Trophoblast cell (in vitro differentiated cells and primary cell): ENCODE data around the gene PDCD2L.

Source experiments
- DNase-seq, 2 donors: peaks; one replicate each; pipeline ENCODE4 v3.0.0-alpha.2; 2016
- H2AFZ ChIP-seq: 2 replicates; pipeline ENCODE4 v1.6.1; 2013; ENCODE audit warnings: low read length, moderate library complexity, mild to moderate bottlenecking; ENCODE audit not compliant: insufficient read depth, poor library complexity
- H2AK5ac ChIP-seq: 2 replicates; pipeline ENCODE4 v1.6.1; 2013; ENCODE audit warnings: mild to moderate bottlenecking, low read length
- H2BK120ac ChIP-seq: 2 replicates; pipeline ENCODE4 v1.6.1; 2013; ENCODE audit warnings: low read length, mild to moderate bottlenecking, moderate library complexity; ENCODE audit not compliant: insufficient read depth, poor library complexity
- H2BK12ac ChIP-seq: 2 replicates; pipeline ENCODE4 v1.6.1; 2013; ENCODE audit warnings: mild to moderate bottlenecking, low read length, moderate library complexity
- H2BK5ac ChIP-seq: 2 replicates; pipeline ENCODE4 v1.6.1; 2013; ENCODE audit warnings: low read length, low read depth, moderate library complexity, mild to moderate bottlenecking; ENCODE audit not compliant: poor library complexity
- H3K14ac ChIP-seq: 2 replicates; pipeline ENCODE4 v1.6.1; 2013; ENCODE audit warnings: mild to moderate bottlenecking, low read length
- H3K18ac ChIP-seq: 2 replicates; pipeline ENCODE4 v1.6.1; 2013; ENCODE audit warnings: mild to moderate bottlenecking, low read length
- H3K23ac ChIP-seq: 2 replicates; pipeline ENCODE4 v1.6.1; 2013; ENCODE audit warnings: low read length
- H3K27ac ChIP-seq: 2 replicates; pipeline ENCODE4 v1.5.1; 2013; ENCODE audit warnings: low read depth, mild to moderate bottlenecking, inconsistent platforms, low read length, moderate library complexity
- H3K27me3 ChIP-seq: 2 replicates; pipeline ENCODE4 v1.6.1; 2013; ENCODE audit warnings: inconsistent platforms, mild to moderate bottlenecking, low read length, moderate library complexity; ENCODE audit not compliant: insufficient read depth
- H3K36me3 ChIP-seq, 2 experiments: 1 replicate in 1 of 2; 2 replicates in 1 of 2; pipeline ENCODE4 v1.6.1; 2013; ENCODE audit warnings: low read length in 2 of 2, mild to moderate bottlenecking in 2 of 2, moderate library complexity in 1 of 2; ENCODE audit not compliant: insufficient read depth in 2 of 2, control insufficient read depth in 1 of 2
- H3K4ac ChIP-seq: 2 replicates; pipeline ENCODE4 v1.6.1; 2013; ENCODE audit warnings: low read depth, mild to moderate bottlenecking, low read length, moderate library complexity
- H3K4me1 ChIP-seq, 2 experiments: 1 replicate in 1 of 2; 2 replicates in 1 of 2; pipeline ENCODE4 v1.6.1; 2013; ENCODE audit warnings: low read length in 2 of 2, mild to moderate bottlenecking in 2 of 2, moderate library complexity in 1 of 2; ENCODE audit not compliant: insufficient read depth in 2 of 2, control insufficient read depth in 1 of 2
- H3K4me2 ChIP-seq: 2 replicates; pipeline ENCODE4 v1.6.1; 2013; ENCODE audit warnings: inconsistent platforms, mild to moderate bottlenecking, low read length, moderate library complexity
- H3K4me3 ChIP-seq: 2 replicates; pipeline ENCODE4 v1.5.1; 2013; ENCODE audit warnings: mild to moderate bottlenecking, low read depth, low read length, inconsistent platforms
- H3K79me1 ChIP-seq: one replicate; pipeline ENCODE4 v1.6.1; 2013; ENCODE audit warnings: low read length
- H3K79me2 ChIP-seq: 2 replicates; pipeline ENCODE4 v1.6.1; 2013; ENCODE audit warnings: low read length, mild to moderate bottlenecking; ENCODE audit not compliant: control insufficient read depth, insufficient read depth, poor library complexity
- H3K9ac ChIP-seq: 2 replicates; pipeline ENCODE4 v1.6.1; 2013; ENCODE audit warnings: mild to moderate bottlenecking, low read length
- H3K9me3 ChIP-seq: 2 replicates; pipeline ENCODE4 v1.6.1; 2013; ENCODE audit warnings: low read depth, mild to moderate bottlenecking, control low read depth, inconsistent platforms, low read length; ENCODE audit not compliant: insufficient read depth
- H4K12ac ChIP-seq: 2 replicates; pipeline ENCODE4 v1.6.1; 2013; ENCODE audit warnings: low read depth, mild to moderate bottlenecking, low read length, moderate library complexity
- H4K8ac ChIP-seq: 2 replicates; pipeline ENCODE4 v1.6.1; 2013; ENCODE audit warnings: low read depth, mild to moderate bottlenecking, low read length, moderate library complexity
- H4K91ac ChIP-seq: one replicate; pipeline ENCODE4 v1.6.1; 2013; ENCODE audit warnings: low read depth, mild to moderate bottlenecking, low read length, moderate library complexity
- WGBS: extraction: QIAGEN DNeasy Blood & Tissue Kit; methylation state at CpG from one replicate; pipeline ENCODE4 v1.1.7; 2013; ENCODE audit warnings: missing lambda C conversion rate; ENCODE audit not compliant: insufficient read length, insufficient coverage; ENCODE audit errors: extremely low coverage; 5-methylcytosine and 5-hydroxymethylcytosine counted together

PDCD2L gene

DNA sequence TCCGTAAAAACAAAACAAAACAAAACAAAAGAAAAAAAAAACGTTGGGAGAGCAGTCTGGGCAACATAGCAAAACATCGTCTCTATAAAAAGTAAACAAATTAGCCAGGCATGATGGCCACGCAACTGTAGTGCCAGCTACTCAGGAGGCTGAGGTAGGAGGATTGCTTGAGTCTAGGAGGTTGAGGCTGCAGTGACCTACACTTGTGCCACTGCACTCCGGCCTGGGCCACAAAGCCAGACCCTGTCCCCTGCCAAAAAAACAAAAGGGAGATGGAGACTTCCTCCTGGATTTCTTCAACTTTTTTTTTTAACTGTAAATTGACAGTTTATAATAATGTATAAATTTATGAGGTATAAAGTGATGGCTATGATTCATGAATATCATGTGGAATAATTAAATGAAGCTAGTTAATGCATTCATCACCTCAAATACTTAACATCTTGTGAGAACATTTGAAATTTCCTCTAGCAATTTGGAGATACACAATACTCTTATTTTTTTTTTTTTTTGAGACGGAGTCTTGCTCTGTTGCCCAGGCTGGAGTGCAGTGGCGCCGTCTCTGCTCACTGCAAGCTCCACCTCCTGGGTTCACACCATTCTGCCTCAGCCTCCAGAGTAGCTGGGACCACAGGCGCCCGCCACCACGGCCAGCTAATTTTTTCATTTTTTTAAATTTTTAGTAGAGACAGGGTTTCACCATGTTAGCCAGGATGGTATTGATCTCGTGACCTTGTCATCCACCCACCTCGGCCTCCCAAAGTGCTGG is 1.9 kb downstream of the PDCD2L start:
- H3K18ac ChIP-seq: no peak overlapping the region
- no peak overlapping the region for H2AK5ac ChIP-seq
- DNase-seq: no peak
- no peak overlapping the region for H3K4me3 ChIP-seq
- no peak overlapping the region for H3K14ac ChIP-seq
- no peak overlapping the region for H4K8ac ChIP-seq
- no peak overlapping the region for H3K4ac ChIP-seq
- H3K9me3 ChIP-seq: no peaks in the 10 kb centered on the region
- H4K91ac ChIP-seq: no peak overlapping the region
- H2AFZ ChIP-seq: no peak overlapping the region
- H3K4me2 ChIP-seq: no peak overlapping the region
- no peak overlapping the region for H3K27ac ChIP-seq
- no CpG with 5 or more reads among the region's 13 CpGs for WGBS
- no peaks in the 10 kb centered on the region for H3K4me1 ChIP-seq
- no peaks in the 10 kb centered on the region for H3K27me3 ChIP-seq
- H3K36me3 ChIP-seq: peaks cover 5 to 7% of the 10 kb centered on the region in 2 experiments
- H3K23ac ChIP-seq: no peak overlapping the region
- H2BK12ac ChIP-seq: no peak overlapping the region
- no peak overlapping the region for H2BK5ac ChIP-seq
- peaks cover 6% of the 10 kb centered on the region for H3K79me1 ChIP-seq
- peaks cover 3% of the 10 kb centered on the region for H3K79me2 ChIP-seq
- no peak overlapping the region for H4K12ac ChIP-seq
- no peak overlapping the region for H2BK120ac ChIP-seq
- H3K9ac ChIP-seq: no peak overlapping the region

- Histone ChIP-seq H2BK12ac (no peak overlapping the region), H3K4me3 (no peak overlapping the region), H3K79me1 (peaks cover 6% of the 10 kb centered on the region), H4K91ac (no peak overlapping the region), H3K27me3 (no peaks in the 10 kb centered on the region), H3K4me1 (no peaks in the 10 kb centered on the region), H4K12ac (no peak overlapping the region), H3K4ac (no peak overlapping the region), H2AK5ac (no peak overlapping the region), H3K79me2 (peaks cover 3% of the 10 kb centered on the region), H3K23ac (no peak overlapping the region), H3K9me3 (no peaks in the 10 kb centered on the region), H3K18ac (no peak overlapping the region), H2AFZ (no peak overlapping the region), H3K27ac (no peak overlapping the region), H2BK5ac (no peak overlapping the region), H2BK120ac (no peak overlapping the region), H3K36me3 (peaks cover 8 to 14% of the 10 kb centered on the region in 2 experiments), H3K14ac (no peak overlapping the region), H3K4me2 (no peak overlapping the region), H3K9ac (no peak overlapping the region), H4K8ac (no peak overlapping the region)
- DNase-seq: no peak
- WGBS: no CpG with 5 or more reads among the region's 8 CpGs
Measured at GRCh38 chr19:34408411-34408810, 4.2 kb downstream of the PDCD2L start.

- H3K27ac ChIP-seq: no peak overlapping the region
- WGBS: no CpG with 5 or more reads among the region's 10 CpGs
- H4K8ac ChIP-seq: no peak overlapping the region
Measured at GRCh38 chr19:34409189-34410164, 5.3 kb downstream of the PDCD2L start.

DNA sequence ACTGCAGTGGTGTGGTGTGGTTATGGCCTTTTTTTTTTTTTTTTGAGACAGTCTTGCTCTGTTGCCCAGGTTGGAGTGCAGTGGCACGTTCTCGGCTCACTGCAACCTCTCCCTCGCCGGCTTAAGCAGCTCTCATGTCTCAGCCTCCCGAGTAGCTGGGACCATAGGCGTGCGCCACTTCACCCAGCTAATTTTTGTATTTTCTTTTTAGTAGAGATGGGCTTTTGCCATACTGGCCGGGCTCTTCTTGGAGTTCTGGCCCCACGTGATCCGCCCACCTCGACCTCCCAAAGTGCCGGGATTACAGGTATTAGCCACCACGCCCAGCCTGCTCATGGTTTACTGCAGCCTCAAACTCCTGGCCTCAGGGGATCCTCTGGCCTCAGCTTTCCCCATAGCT is 7.0 kb downstream of the PDCD2L start:
- no peak overlapping the region for H3K4ac ChIP-seq
- no peak overlapping the region for H4K91ac ChIP-seq
- no peak overlapping the region for H4K8ac ChIP-seq
- peaks cover 11 to 21% of the 10 kb centered on the region in 2 experiments for H3K36me3 ChIP-seq
- H2BK120ac ChIP-seq: no peak overlapping the region
- H3K9ac ChIP-seq: no peak overlapping the region
- H3K14ac ChIP-seq: no peak overlapping the region
- no peak overlapping the region for H2BK5ac ChIP-seq
- H4K12ac ChIP-seq: no peak overlapping the region
- WGBS: no CpG with 5 or more reads among the region's 13 CpGs
- no peak overlapping the region for H2AK5ac ChIP-seq
- no peak overlapping the region for H2AFZ ChIP-seq
- no peaks in the 10 kb centered on the region for H3K27me3 ChIP-seq
- H3K9me3 ChIP-seq: no peaks in the 10 kb centered on the region
- H3K18ac ChIP-seq: no peak overlapping the region
- H3K79me1 ChIP-seq: no peaks in the 10 kb centered on the region
- H3K4me1 ChIP-seq: no peaks in the 10 kb centered on the region
- H2BK12ac ChIP-seq: no peak overlapping the region
- H3K4me3 ChIP-seq: no peak overlapping the region
- H3K27ac ChIP-seq: no peak overlapping the region
- H3K4me2 ChIP-seq: no peak overlapping the region
- DNase-seq: no peak
- H3K79me2 ChIP-seq: no peaks in the 10 kb centered on the region
- no peak overlapping the region for H3K23ac ChIP-seq

More at GRCh38 chr19:34409189-34410164, 5.3 kb downstream of the PDCD2L start:
- no peak overlapping the region for H3K4me2 ChIP-seq
- H3K4me3 ChIP-seq: no peak overlapping the region
- no peak overlapping the region for H2AFZ ChIP-seq
- no peak overlapping the region for H2BK12ac ChIP-seq
- H3K36me3 ChIP-seq: peaks cover 8 to 16% of the 10 kb centered on the region in 2 experiments
- H2AK5ac ChIP-seq: no peak overlapping the region
- peaks cover under 1% of the 10 kb centered on the region for H3K79me2 ChIP-seq
- no peak overlapping the region for H3K14ac ChIP-seq
- no peak overlapping the region for H2BK120ac ChIP-seq
- H3K9me3 ChIP-seq: no peaks in the 10 kb centered on the region
- no peak overlapping the region for H3K4ac ChIP-seq
- H4K91ac ChIP-seq: no peak overlapping the region
- no peak overlapping the region for H2BK5ac ChIP-seq
- peaks cover under 1% of the 10 kb centered on the region for H3K79me1 ChIP-seq
- H3K4me1 ChIP-seq: no peaks in the 10 kb centered on the region
- H4K12ac ChIP-seq: no peak overlapping the region
- H3K27me3 ChIP-seq: no peaks in the 10 kb centered on the region
- no peak overlapping the region for H3K18ac ChIP-seq
- no peak overlapping the region for H3K9ac ChIP-seq
- H3K23ac ChIP-seq: no peak overlapping the region
- no peak for DNase-seq
